ENCODE measurements around the gene CCNG2.

DNA sequence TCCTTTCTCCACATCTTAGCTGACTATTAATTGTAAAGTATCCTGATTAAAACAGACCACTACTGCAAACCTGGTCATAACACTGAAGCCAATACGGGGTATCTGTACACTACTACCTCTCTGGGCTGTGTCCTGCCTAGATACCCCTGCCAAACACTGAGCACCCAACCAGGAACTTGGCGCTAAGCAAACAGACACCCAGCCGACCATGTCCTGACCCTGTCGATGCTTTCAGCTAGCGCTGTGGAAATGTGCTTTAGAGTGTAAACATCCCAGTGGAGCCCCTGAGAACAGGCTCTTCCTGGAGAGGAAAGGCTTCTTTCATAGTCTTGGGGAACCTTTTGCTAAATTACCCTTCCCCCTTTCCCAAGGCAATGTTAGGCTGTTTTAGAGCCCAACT, 52.9 kb downstream of the CCNG2 start:
- TF ChIP-seq GATA2 (IDR thresholded peaks at IDR 0.05; ENCODE audit: low read depth, low read length) (no peak), GATA3 (IDR thresholded peaks at IDR 0.05; ENCODE audit: low read depth, low read length) (no peak)

Data from SH-SY5Y (cell line).